Astrocyte (in vitro differentiated cells and primary cell): ENCODE measurements around the gene FRMD4A. TPM values are rescaled to one million over a fixed set of nuclear protein-coding genes. Genes with fewer than 3 reads are reported as not detected.

Experiments
- DNase-seq: peaks from one replicate; pipeline ENCODE4 v3.0.0-alpha.2; 2010; ENCODE audit warnings: low read depth
- FAIRE-seq: peaks from 2 replicates; lab custom pipeline; 2011; peaks lifted over from hg19 to GRCh38; lab: Jason Lieb, UNC
- H2AFZ ChIP-seq: 2 replicates; pipeline ENCODE4 v1.6.0; 2012; ENCODE audit warnings: low read depth, low read length, inconsistent platforms
- H3K27ac ChIP-seq: 2 replicates; pipeline ENCODE4 v1.5.1; 2011; ENCODE audit warnings: low read depth, low read length, inconsistent platforms
- H3K27me3 ChIP-seq: 2 replicates; pipeline ENCODE4 v1.6.0; 2011; ENCODE audit warnings: low read length, inconsistent platforms; ENCODE audit not compliant: insufficient read depth
- H3K36me3 ChIP-seq: 2 replicates; pipeline ENCODE4 v1.5.1; 2011; ENCODE audit warnings: low read length, inconsistent platforms; ENCODE audit not compliant: insufficient read depth
- H3K4me1 ChIP-seq: 2 replicates; pipeline ENCODE4 v1.5.1; 2011; ENCODE audit warnings: low read length, inconsistent platforms; ENCODE audit not compliant: insufficient read depth
- H3K4me2 ChIP-seq: 2 replicates; pipeline ENCODE4 v1.6.0; 2012; ENCODE audit warnings: low read length, inconsistent platforms
- H3K4me3 ChIP-seq: 2 replicates; pipeline ENCODE4 v1.5.1; 2011; ENCODE audit warnings: low read depth, mild to moderate bottlenecking, low read length, inconsistent platforms; ENCODE audit not compliant: insufficient read depth
- H3K79me2 ChIP-seq: 2 replicates; pipeline ENCODE4 v1.6.0; 2012; ENCODE audit warnings: mild to moderate bottlenecking, low read length, inconsistent platforms; ENCODE audit not compliant: insufficient read depth
- H3K9ac ChIP-seq: 2 replicates; pipeline ENCODE4 v1.6.0; 2012; ENCODE audit warnings: mild to moderate bottlenecking, low read length, inconsistent platforms
- H3K9me3 ChIP-seq: 2 replicates; pipeline ENCODE4 v1.5.1; 2012; ENCODE audit warnings: low read depth, mild to moderate bottlenecking, low read length, inconsistent platforms; ENCODE audit not compliant: insufficient read depth
- H4K20me1 ChIP-seq: 2 replicates; pipeline ENCODE4 v1.6.0; 2012; ENCODE audit warnings: low read length, inconsistent platforms; ENCODE audit not compliant: insufficient read depth
- H3K27ac Mint-ChIP-seq: one replicate; pipeline ENCODE4 v1.8.0; 2021; ENCODE audit warnings: mild to moderate bottlenecking, mixed read lengths; ENCODE audit not compliant: unreplicated experiment
- H3K27me3 Mint-ChIP-seq: one replicate; pipeline ENCODE4 v1.8.0; 2021; ENCODE audit warnings: low read depth, mixed read lengths; ENCODE audit not compliant: unreplicated experiment
- H3K36me3 Mint-ChIP-seq: one replicate; pipeline ENCODE4 v1.8.0; 2021; ENCODE audit warnings: low read depth, mixed read lengths; ENCODE audit not compliant: unreplicated experiment
- H3K4me1 Mint-ChIP-seq: one replicate; pipeline ENCODE4 v1.8.0; 2021; ENCODE audit warnings: low read depth, mixed read lengths; ENCODE audit not compliant: unreplicated experiment
- H3K4me3 Mint-ChIP-seq: one replicate; pipeline ENCODE4 v1.8.0; 2021; ENCODE audit warnings: mild to moderate bottlenecking, moderate library complexity, mixed read lengths; ENCODE audit not compliant: unreplicated experiment
- H3K9me3 Mint-ChIP-seq: one replicate; pipeline ENCODE4 v1.8.0; 2021; ENCODE audit warnings: mild to moderate bottlenecking, mixed read lengths; ENCODE audit not compliant: unreplicated experiment
- CTCF ChIP-seq: IDR thresholded peaks from 2 replicates; pipeline ENCODE4 v1.5.1; 2011; ENCODE audit warnings: low read depth, mild to moderate bottlenecking, inconsistent platforms, low read length, moderate library complexity; ENCODE audit not compliant: insufficient read depth
- EZH2 ChIP-seq: IDR thresholded peaks from 2 replicates; pipeline ENCODE4 v1.6.1; 2012; ENCODE audit warnings: mild to moderate bottlenecking, low read length, inconsistent platforms; ENCODE audit not compliant: insufficient read depth
- total RNA-seq: library from RNA; stranded (reverse); gene quantifications from 2 replicates; pipeline ENCODE4 v1.2.1, GENCODE V29; 2021

Gene FRMD4A
- total RNA-seq, 1 donor from 2014 or later, result 82.5 TPM

DNA sequence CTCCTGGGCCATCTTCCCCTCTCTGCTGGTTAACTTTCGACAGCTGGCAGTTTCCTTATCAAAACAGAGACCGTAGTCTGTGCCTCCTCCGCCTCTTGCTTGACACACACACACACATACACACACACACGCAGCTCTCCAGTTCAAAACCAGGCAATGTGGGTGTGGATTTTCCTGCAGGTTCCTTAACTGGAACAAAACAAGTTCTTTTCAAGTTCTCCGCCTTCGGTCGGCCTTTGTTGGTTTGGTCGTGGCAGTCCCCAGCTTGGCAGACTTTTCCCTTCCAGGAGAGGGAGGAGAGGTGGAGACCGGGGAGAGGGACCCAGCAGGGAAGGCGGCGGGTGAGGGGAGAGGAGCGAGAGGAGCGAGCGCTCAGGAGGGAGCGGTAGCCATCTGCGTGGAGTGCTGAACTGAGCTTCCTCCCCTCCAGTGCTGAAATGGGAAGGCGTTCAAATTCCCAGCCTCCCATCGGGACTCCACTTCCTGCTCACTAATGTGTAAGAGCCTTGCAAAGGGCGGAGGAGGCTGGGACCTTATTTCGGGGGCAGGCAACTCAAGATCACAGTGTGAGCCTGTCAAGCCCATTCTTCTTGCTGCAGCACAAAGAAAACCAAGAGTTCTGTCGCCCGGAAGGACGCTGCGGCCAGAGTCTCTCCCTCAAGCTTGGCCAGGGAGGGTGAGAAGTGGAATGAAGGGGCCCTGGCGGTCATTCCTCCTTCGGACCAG lies 623.4 kb downstream of the FRMD4A start:
- H2AFZ ChIP-seq, result peak overlapping the region; percentile 43
- peak overlapping the region; percentile 88 for H3K4me3 Mint-ChIP-seq
- peak overlapping the region; percentile 92 for H3K4me3 ChIP-seq
- peaks cover 73% of the 10 kb centered on the region for H3K4me1 ChIP-seq
- H3K9ac ChIP-seq, result peak overlapping the region; percentile 87
- no peak for TF ChIP-seq CTCF
- no peak for TF ChIP-seq EZH2
- H3K4me1 Mint-ChIP-seq, result peaks cover 73% of the 10 kb centered on the region
- no peaks in the 10 kb centered on the region for H3K27me3 Mint-ChIP-seq
- peaks cover 88% of the 10 kb centered on the region for H3K79me2 ChIP-seq
- peak overlapping the region; percentile 98 for H3K4me2 ChIP-seq
- H3K27ac ChIP-seq, result peak overlapping the region; percentile 64
- no peaks in the 10 kb centered on the region for H3K9me3 ChIP-seq
- H3K27me3 ChIP-seq, result no peaks in the 10 kb centered on the region
- H3K27ac Mint-ChIP-seq, result peak overlapping the region; percentile 64
- H4K20me1 ChIP-seq, result peaks cover 46% of the 10 kb centered on the region
- H3K9me3 Mint-ChIP-seq, result no peaks in the 10 kb centered on the region
- peaks cover 4% of the 10 kb centered on the region for H3K36me3 Mint-ChIP-seq
- peak; percentile 96 for DNase-seq
- no peaks in the 10 kb centered on the region for H3K36me3 ChIP-seq
- no peak for FAIRE-seq

GRCh38 chr10:13706604-13707003 lies 624.1 kb downstream of the FRMD4A start:
- peaks cover 95% of the 10 kb centered on the region for H3K79me2 ChIP-seq
- Mint-ChIP-seq H3K27ac (peak overlapping the region; percentile 24), H3K9me3 (no peaks in the 10 kb centered on the region), H3K4me3 (peak overlapping the region; percentile 88), H3K36me3 (peaks cover 4% of the 10 kb centered on the region), H3K4me1 (peaks cover 67% of the 10 kb centered on the region), H3K27me3 (no peaks in the 10 kb centered on the region)
- H3K4me2 ChIP-seq, result peak overlapping the region; percentile 98
- H3K4me3 ChIP-seq, result peak overlapping the region; percentile 92
- H3K27ac ChIP-seq, result peak overlapping the region; percentile 64
- H3K4me1 ChIP-seq, result peaks cover 71% of the 10 kb centered on the region
- no peak overlapping the region for H2AFZ ChIP-seq
- FAIRE-seq (no peak), DNase-seq (no peak)
- H3K27me3 ChIP-seq, result no peaks in the 10 kb centered on the region
- no peaks in the 10 kb centered on the region for H3K9me3 ChIP-seq
- peaks cover 51% of the 10 kb centered on the region for H4K20me1 ChIP-seq
- H3K36me3 ChIP-seq, result peaks cover 1% of the 10 kb centered on the region
- H3K9ac ChIP-seq, result peak overlapping the region; percentile 87
- no peak for TF ChIP-seq CTCF
- TF ChIP-seq EZH2, result no peak

DNA sequence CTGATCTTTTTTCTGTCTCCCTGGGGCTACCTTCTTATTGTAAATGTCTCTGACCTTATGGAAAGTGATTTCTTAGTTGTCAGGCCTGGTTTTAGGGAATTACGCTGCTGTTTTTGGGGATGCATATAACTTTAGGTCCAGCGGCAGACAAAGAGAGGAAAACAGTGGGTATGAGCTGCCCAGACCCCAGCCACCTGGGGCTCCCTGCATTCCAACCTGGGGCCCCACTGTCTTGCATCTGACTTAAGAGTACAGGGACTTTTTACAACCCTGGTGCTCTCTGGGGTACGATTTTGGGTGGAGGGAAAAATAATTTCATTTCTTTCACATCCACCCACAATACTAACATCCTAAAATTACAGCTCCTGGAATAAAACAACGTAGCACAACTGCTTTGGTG lies 624.5 kb downstream of the FRMD4A start:
- Histone ChIP-seq H3K9me3 (no peaks in the 10 kb centered on the region), H3K4me2 (peak overlapping the region; percentile 98), H3K36me3 (peaks cover 6% of the 10 kb centered on the region), H3K27ac (peak overlapping the region; percentile 64), H2AFZ (no peak overlapping the region), H3K27me3 (no peaks in the 10 kb centered on the region), H3K79me2 (peaks cover 96% of the 10 kb centered on the region), H3K9ac (peak overlapping the region; percentile 87), H4K20me1 (peaks cover 56% of the 10 kb centered on the region), H3K4me1 (peaks cover 69% of the 10 kb centered on the region), H3K4me3 (peak overlapping the region; percentile 92)
- no peaks in the 10 kb centered on the region for H3K27me3 Mint-ChIP-seq
- peak overlapping the region; percentile 88 for H3K4me3 Mint-ChIP-seq
- DNase-seq, result no peak
- TF ChIP-seq CTCF, result no peak
- no peak for TF ChIP-seq EZH2
- H3K36me3 Mint-ChIP-seq, result peaks cover 8% of the 10 kb centered on the region
- peaks cover 63% of the 10 kb centered on the region for H3K4me1 Mint-ChIP-seq
- no peaks in the 10 kb centered on the region for H3K9me3 Mint-ChIP-seq
- H3K27ac Mint-ChIP-seq, result peak overlapping the region; percentile 24
- FAIRE-seq, result no peak
